ENCODE measurements around the gene MEGF6. TPM values are rescaled to one million over a fixed set of nuclear protein-coding genes. Genes with fewer than 3 reads are reported as not detected.

Gene MEGF6
- total and polyA plus RNA-seq, 2 of the 8 experiments (the other 6 are each of a cell fraction or from before 2014, with no cell fraction given), result 4.1 to 14.8 TPM

DNA sequence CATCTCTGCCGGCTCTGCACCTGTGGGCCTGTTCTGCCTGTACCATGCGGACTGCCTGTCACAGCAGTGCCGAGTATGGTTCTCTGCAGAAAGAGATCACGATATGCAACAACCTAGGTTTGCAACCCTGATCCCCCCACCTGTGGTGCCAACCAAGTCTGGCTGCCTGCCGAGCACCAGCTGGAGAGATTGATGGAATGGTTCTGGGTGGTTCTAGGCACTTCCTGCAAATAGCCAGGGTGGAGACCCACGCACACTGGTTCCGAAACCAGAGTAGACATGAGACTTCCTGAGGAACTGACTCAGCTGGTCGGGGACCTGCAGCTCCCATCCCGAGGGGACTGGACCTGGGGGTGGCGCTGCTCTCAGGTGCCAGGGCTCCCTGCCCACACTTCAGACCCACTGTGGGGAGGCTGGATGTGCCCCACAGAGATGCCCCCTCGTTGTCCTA, 18.9 kb upstream of the MEGF6 start:
- DNase-seq (ENCODE audit: low read depth in 1 of 2, low spot score in 2 of 2) (no peak), FAIRE-seq (no peak)
- Histone ChIP-seq H3K9ac (replicated peaks in 1 of 4; ENCODE audit: extremely low read depth in 1 of 4, low read depth in 3 of 4, low read length in 3 of 4) (no peak overlapping the region), H2BK20ac (ENCODE audit: low read length) (no peak overlapping the region), H3K23me2 (ENCODE audit: low read depth, low read length) (peaks cover 4% of the 10 kb centered on the region), H3K27ac (ENCODE audit: low read depth, low read length) (no peak overlapping the region), H3K14ac (ENCODE audit: insufficient read length) (no peak overlapping the region), H3K18ac (ENCODE audit: extremely low read depth, low read length) (no peak overlapping the region), H4K5ac (ENCODE audit: insufficient read length, low read depth, low read length) (no peak overlapping the region), H3K23ac (ENCODE audit: insufficient read length) (no peak overlapping the region), H3K4me3 (ENCODE audit: extremely low read depth in 1 of 4, insufficient read depth in 2 of 4, low read depth in 3 of 4, low read length in 4 of 4) (no peak overlapping the region), H4K8ac (ENCODE audit: extremely low read depth, insufficient read depth, low read length) (no peak overlapping the region), H4K20me1 (replicated peaks in 1 of 2; ENCODE audit: control insufficient read depth in 1 of 2, insufficient read depth in 2 of 2, low read length in 2 of 2) (peaks cover 7 to 12% of the 10 kb centered on the region in 2 experiments), H3K56ac (replicated peaks; ENCODE audit: insufficient read length, low read depth, low read length) (no peak overlapping the region), H2AK5ac (ENCODE audit: low read depth, low read length) (no peak overlapping the region), H3K4me2 (ENCODE audit: insufficient read depth in 1 of 2, low read depth in 2 of 2, low read length in 2 of 2) (no peak overlapping the region), H2BK120ac (replicated peaks; ENCODE audit: low read depth, low read length) (no peak overlapping the region), H3K9me3 (ENCODE audit: insufficient read depth in 2 of 2, low read depth in 1 of 2, low read length in 1 of 2) (no peaks in the 10 kb centered on the region), H4K91ac (replicated peaks; ENCODE audit: insufficient read length, low read length) (no peak overlapping the region), H2BK12ac (ENCODE audit: low read depth, low read length) (no peak overlapping the region), H2AFZ (ENCODE audit: low read length) (no peak overlapping the region), H3K4ac (replicated peaks; ENCODE audit: insufficient read length, low read depth, low read length) (no peak overlapping the region), H2BK15ac (ENCODE audit: low read length) (no peak overlapping the region), H3K4me1 (replicated peaks in 1 of 4; ENCODE audit: control insufficient read depth in 3 of 4, insufficient read depth in 4 of 4, low read length in 3 of 4) (peaks cover 0 to 15% (median 2%) of the 10 kb centered on the region in 4 experiments; a peak in 4 of 7 replicates), H3K79me2 (ENCODE audit: control insufficient read depth in 1 of 2, insufficient read depth in 2 of 2, low read length in 2 of 2) (no peaks in the 10 kb centered on the region; a peak in 1 of 4 replicates), H3K27me3 (replicated peaks in 1 of 4; ENCODE audit: control insufficient read depth in 3 of 4, extremely low read depth in 1 of 4, insufficient read depth in 3 of 4, low read length in 3 of 4) (no peaks in the 10 kb centered on the region), H2BK5ac (ENCODE audit: low read depth, low read length) (no peak overlapping the region), H3K79me1 (ENCODE audit: low read depth, low read length) (no peaks in the 10 kb centered on the region), H3K36me3 (ENCODE audit: control insufficient read depth in 2 of 4, insufficient read depth in 4 of 4, low read length in 3 of 4) (peaks cover 0 to 40% (median 13%) of the 10 kb centered on the region in 4 experiments; a peak in 6 of 8 replicates)
- CTCF ChIA-PET (ENCODE audit: partially characterized antibody), result interaction anchor here (1.1 to 4.8 kb wide), 9 partner anchors 9 to 1223 kb away, joined by 3 to 22 read pairs (median 4); no protein-coding TSS in a partner anchor
- POLR2A ChIA-PET (ENCODE audit: partially characterized antibody), result interaction anchor here (1.1 to 1.4 kb wide), 2 partner anchors 19 to 39 kb away, joined by 3 read pairs; partner anchors contain the start of gene WRAP73
- TF ChIP-seq POLR2A (IDR thresholded peaks at IDR 0.05; ENCODE audit: control extremely low read depth in 1 of 2, low read depth in 2 of 2, low read length in 2 of 2), result no peak
- no peak for TF ChIP-seq KDM4A (IDR thresholded peaks at IDR 0.05; ENCODE audit: low read depth, low read length, severe bottlenecking)
- TF ChIP-seq, protein P1, sequence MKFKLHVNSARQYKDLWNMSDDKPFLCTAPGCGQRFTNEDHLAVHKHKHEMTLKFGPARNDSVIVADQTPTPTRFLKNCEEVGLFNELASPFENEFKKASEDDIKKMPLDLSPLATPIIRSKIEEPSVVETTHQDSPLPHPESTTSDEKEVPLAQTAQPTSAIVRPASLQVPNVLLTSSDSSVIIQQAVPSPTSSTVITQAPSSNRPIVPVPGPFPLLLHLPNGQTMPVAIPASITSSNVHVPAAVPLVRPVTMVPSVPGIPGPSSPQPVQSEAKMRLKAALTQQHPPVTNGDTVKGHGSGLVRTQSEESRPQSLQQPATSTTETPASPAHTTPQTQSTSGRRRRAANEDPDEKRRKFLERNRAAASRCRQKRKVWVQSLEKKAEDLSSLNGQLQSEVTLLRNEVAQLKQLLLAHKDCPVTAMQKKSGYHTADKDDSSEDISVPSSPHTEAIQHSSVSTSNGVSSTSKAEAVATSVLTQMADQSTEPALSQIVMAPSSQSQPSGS (IDR thresholded peaks at IDR 0.05; ENCODE audit: low read length), result no peak
- no peak for TF ChIP-seq JUND (IDR thresholded peaks at IDR 0.05; ENCODE audit: low read length)
- no peak for TF ChIP-seq RXRA (IDR thresholded peaks at IDR 0.05; ENCODE audit: insufficient read depth, low read depth, low read length)
- WGBS, 2 experiments (ENCODE audit: extremely low coverage in 1 of 2, insufficient coverage in 1 of 2, insufficient read length in 1 of 2, insufficient replicate concordance in 2 of 2, low coverage in 1 of 2, low lambda C conversion rate in 2 of 2, missing lambda C conversion rate in 1 of 2), result 92% methylated on average over 11 of the region's 11 CpGs; no CpG with 5 or more reads in 1 of the 2 experiments

Data from H1 (cell line).